Central memory CD8-positive, alpha-beta T cell (primary cell): ENCODE measurements around the gene RPL19.

Experiments
- ATAC-seq: fragments of 150-1000 bp; cut with Tn5 transposase; replicated peaks from 2 replicates; pipeline ENCODE4 v1.10.0; 2022; ENCODE audit warnings: mild to moderate bottlenecking, moderate FRiP score, moderate number of reproducible peaks; ENCODE audit not compliant: poor library complexity, severe bottlenecking; ENCODE audit errors: extremely low read depth
- DNase-seq, 2 donors: peaks; one replicate each; pipeline ENCODE4 v3.0.0; 2021; ENCODE audit warnings: low spot score in 2 of 2
- H3K27ac Mint-ChIP-seq: one replicate; pipeline ENCODE4 v1.8.0; 2022; ENCODE audit warnings: low read depth, mild to moderate bottlenecking, moderate library complexity, mixed read lengths
- H3K27me3 Mint-ChIP-seq: one replicate; pipeline ENCODE4 v1.8.0; 2022; ENCODE audit warnings: mixed read lengths
- H3K36me3 Mint-ChIP-seq: one replicate; pipeline ENCODE4 v1.8.0; 2022; ENCODE audit warnings: mild to moderate bottlenecking, moderate library complexity, mixed read lengths; ENCODE audit not compliant: insufficient read depth
- H3K4me1 Mint-ChIP-seq: one replicate; pipeline ENCODE4 v1.8.0; 2022; ENCODE audit warnings: mixed read lengths
- H3K4me3 Mint-ChIP-seq: one replicate; pipeline ENCODE4 v1.8.0; 2022; ENCODE audit warnings: mild to moderate bottlenecking, moderate library complexity, mixed read lengths
- H3K9me3 Mint-ChIP-seq: one replicate; pipeline ENCODE4 v1.8.0; 2022; ENCODE audit warnings: mixed read lengths

Gene RPL19

DNA sequence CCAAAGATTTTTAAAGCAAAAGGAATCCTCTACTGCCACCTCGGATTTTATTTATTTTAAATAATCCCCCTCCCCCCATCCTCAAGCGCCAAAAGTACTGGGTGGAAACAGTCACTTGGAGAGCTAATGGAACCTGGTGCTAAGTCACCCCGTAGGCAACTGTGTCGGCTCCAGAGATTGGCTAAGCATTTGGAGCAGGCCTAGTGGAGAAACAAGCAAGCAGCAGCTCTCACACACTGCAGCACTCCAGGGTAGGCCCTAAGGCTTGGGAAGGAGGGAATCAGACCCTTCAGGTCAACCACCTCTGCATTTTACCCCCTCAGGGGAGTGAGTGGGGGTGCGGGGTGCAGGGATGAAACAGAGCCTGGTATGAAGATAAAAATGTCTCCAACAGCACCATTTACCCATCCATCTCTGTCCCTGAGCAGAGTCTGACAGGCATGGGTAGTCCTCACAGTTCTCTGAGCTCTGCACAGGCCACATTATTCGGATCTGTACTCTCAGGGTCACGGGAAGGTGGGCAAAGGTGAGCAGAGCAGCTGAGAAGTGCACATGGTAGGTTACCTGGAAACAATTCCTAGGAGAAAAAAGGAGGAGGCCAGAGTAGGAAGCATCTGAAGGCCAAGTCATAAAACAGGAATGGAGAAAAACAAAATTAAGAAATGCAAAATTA is 52.8 kb downstream of the RPL19 start:
- ATAC-seq, result no peak
- H3K36me3 Mint-ChIP-seq, result peaks cover 43% of the 10 kb centered on the region
- no peak overlapping the region for H3K27ac Mint-ChIP-seq

More for the DNA sequence above, 52.8 kb downstream of the RPL19 start:
- Mint-ChIP-seq H3K27me3 (no peaks in the 10 kb centered on the region), H3K9me3 (no peaks in the 10 kb centered on the region), H3K4me3 (no peak overlapping the region), H3K4me1 (no peaks in the 10 kb centered on the region)
- DNase-seq, result no peak
